ENCODE results near the gene SNTG2. TPM values are rescaled to one million over a fixed set of nuclear protein-coding genes. Genes with fewer than 3 reads are reported as not detected.

SNTG2 gene
- total RNA-seq, 6 experiments from 2014 or later, result not detected

DNA sequence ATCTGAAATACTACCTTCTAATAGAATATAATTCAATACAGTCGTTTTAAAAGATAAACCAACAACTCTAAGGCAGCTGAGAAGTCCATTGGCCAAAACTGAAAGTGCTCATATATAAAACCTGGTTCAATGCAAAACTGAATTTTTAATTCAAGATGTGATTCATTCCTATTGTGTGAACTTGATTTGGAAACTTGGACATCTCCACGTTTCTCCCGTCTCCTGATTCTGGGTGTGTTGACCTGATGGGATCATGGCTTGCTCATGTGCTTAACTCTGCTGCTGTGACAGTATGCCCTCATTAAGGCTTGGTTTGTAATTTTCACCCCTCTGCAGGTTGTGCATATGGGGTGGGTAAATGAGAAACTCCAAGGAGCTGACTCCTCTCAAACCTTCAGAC is 296.3 kb downstream of the SNTG2 start:
- intact Hi-C loops (cut with DNase I), result no loop called here
- Histone ChIP-seq H3K27me3 (peaks cover 0 to 4% of the 10 kb centered on the region in 2 donors), H3K4me1 (no peaks in the 10 kb centered on the region), H3K4me3 (no peak overlapping the region), H3K36me3 (no peaks in the 10 kb centered on the region), H3K9me3 (no peaks in the 10 kb centered on the region), H3K27ac (no peak overlapping the region)
- ATAC-seq (no peak), DNase-seq (no peak)
- WGBS (ENCODE audit: insufficient coverage, low coverage, low lambda C conversion rate, missing lambda C conversion rate), result 40% methylated on average over 3 of the region's 3 CpGs
- TF ChIP-seq, protein P1, sequence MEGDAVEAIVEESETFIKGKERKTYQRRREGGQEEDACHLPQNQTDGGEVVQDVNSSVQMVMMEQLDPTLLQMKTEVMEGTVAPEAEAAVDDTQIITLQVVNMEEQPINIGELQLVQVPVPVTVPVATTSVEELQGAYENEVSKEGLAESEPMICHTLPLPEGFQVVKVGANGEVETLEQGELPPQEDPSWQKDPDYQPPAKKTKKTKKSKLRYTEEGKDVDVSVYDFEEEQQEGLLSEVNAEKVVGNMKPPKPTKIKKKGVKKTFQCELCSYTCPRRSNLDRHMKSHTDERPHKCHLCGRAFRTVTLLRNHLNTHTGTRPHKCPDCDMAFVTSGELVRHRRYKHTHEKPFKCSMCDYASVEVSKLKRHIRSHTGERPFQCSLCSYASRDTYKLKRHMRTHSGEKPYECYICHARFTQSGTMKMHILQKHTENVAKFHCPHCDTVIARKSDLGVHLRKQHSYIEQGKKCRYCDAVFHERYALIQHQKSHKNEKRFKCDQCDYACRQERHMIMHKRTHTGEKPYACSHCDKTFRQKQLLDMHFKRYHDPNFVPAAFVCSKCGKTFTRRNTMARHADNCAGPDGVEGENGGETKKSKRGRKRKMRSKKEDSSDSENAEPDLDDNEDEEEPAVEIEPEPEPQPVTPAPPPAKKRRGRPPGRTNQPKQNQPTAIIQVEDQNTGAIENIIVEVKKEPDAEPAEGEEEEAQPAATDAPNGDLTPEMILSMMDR (IDR thresholded peaks at IDR 0.05), result no peak
- no peak for TF ChIP-seq POLR2A (IDR thresholded peaks at IDR 0.05)

DNA sequence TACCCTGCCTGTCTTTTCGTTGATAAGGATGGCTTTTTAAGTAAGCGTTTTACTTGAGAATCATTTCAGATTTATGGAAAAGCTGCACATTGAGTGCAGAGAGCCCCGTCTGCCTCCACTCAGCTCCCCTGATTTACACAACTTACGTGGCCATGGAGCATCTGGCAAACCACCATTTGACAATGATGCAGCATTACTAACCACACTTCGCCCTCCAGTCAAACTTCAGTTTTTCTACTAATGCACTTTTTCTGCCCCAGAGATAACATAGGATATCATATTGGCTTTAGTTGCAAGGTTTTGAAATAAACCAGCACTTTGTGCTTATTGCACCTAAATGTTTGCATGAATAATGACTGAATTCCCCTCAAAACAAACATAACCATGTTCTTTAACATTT is 297.5 kb downstream of the SNTG2 start:
- DNase-seq (no peak), ATAC-seq (no peak)
- TF ChIP-seq, protein P1 (IDR thresholded peaks at IDR 0.05), result no peak
- no peak for TF ChIP-seq POLR2A (IDR thresholded peaks at IDR 0.05)
- Histone ChIP-seq H3K4me1 (no peaks in the 10 kb centered on the region), H3K9me3 (no peaks in the 10 kb centered on the region), H3K27me3 (peaks cover 0 to under 1% of the 10 kb centered on the region in 2 donors), H3K4me3 (no peak overlapping the region), H3K36me3 (no peaks in the 10 kb centered on the region), H3K27ac (no peak overlapping the region)
- intact Hi-C loops (cut with DNase I), result no loop called here
- 34% methylated on average over 5 of the region's 5 CpGs for WGBS (ENCODE audit: insufficient coverage, low coverage, low lambda C conversion rate, missing lambda C conversion rate)

DNA sequence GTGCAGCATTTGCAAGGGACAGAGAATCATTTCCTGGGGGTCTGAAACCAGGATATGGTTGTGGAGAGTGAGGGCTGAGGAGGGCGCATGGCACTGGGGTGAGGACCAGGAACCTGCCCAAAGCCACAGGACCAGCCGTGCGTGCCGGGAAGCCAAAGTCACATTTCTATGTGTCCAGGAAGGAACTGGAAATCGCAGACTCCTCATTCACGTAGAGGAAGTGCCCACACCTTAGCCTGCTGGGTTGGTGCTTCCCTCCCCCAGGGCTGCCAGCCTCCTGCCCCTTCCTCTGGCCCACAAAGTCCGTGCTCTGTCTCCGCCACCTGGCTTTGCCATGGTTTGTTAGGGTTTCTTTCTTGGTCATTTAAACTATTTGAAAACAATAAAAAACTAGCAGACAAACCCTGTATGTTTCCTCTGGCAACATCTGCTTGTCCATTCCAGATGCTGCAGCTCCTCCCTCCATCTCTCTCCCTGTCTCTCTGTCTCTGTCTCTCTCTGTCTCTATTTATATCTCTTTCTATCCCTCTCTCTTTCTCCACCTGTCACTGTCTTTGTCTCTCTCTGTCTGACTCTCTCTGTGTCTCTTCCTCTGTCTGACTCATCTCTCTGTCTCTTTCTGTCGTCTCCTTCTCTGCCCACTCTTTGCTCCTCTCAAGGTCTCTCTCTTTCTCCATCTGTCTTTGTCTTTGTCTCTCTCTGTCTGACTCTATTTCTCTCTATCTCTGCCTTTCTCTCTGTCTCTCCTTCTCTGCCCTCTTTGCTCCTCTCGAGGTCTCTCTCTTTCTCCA is 299.4 kb downstream of the SNTG2 start:
- TF ChIP-seq, protein P1 (IDR thresholded peaks at IDR 0.05), result no peak
- no peak for TF ChIP-seq POLR2A (IDR thresholded peaks at IDR 0.05)
- H3K4me3 ChIP-seq, result no peak overlapping the region
- H3K36me3 ChIP-seq, result no peaks in the 10 kb centered on the region
- no peak overlapping the region for H3K27ac ChIP-seq
- DNase-seq, result no peak
- H3K27me3 ChIP-seq, result no peaks in the 10 kb centered on the region
- ATAC-seq, result no peak
- H3K4me1 ChIP-seq, result no peaks in the 10 kb centered on the region
- H3K9me3 ChIP-seq, result no peaks in the 10 kb centered on the region
- intact Hi-C loops (cut with DNase I), result no loop called here
- WGBS (ENCODE audit: insufficient coverage, low coverage, low lambda C conversion rate, missing lambda C conversion rate), result 29% methylated on average over 5 of the region's 10 CpGs

DNA sequence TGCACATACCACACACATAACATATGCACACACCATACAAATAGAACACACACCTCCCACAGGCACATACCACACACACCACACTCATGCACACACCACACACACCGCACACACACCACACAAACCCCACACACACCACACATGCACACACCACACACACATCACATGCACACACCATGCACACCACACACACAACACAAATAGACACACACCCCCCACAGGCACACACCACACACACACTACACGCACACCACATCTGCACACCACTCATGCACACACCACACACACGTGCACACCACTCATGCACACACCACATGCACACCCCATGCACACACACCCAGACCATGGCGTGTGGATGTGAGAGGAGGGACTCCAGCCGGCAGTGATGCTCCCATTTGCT is 300.9 kb downstream of the SNTG2 start:
- Histone ChIP-seq H3K27me3 (no peaks in the 10 kb centered on the region), H3K27ac (no peak overlapping the region), H3K4me1 (no peaks in the 10 kb centered on the region), H3K36me3 (no peaks in the 10 kb centered on the region), H3K9me3 (no peaks in the 10 kb centered on the region), H3K4me3 (no peak overlapping the region)
- intact Hi-C loops (cut with DNase I), result no loop called here
- ATAC-seq (no peak), DNase-seq (no peak)
- TF ChIP-seq, protein P1 (IDR thresholded peaks at IDR 0.05), result no peak
- no peak for TF ChIP-seq POLR2A (IDR thresholded peaks at IDR 0.05)
- WGBS (ENCODE audit: insufficient coverage, low coverage, low lambda C conversion rate, missing lambda C conversion rate), result 63% methylated on average over 5 of the region's 5 CpGs
